ENCODE data around the gene MAD2L1. TPM values are rescaled to one million over a fixed set of nuclear protein-coding genes. Genes with fewer than 3 reads are reported as not detected.
"Not testable (repeated sequence)": the region's sequence is repeated elsewhere in the genome, so short reads cannot be mapped to it uniquely, and the experiment has no call there.

The MAD2L1 gene
- polyA plus RNA-seq, result 6.8 TPM

DNA sequence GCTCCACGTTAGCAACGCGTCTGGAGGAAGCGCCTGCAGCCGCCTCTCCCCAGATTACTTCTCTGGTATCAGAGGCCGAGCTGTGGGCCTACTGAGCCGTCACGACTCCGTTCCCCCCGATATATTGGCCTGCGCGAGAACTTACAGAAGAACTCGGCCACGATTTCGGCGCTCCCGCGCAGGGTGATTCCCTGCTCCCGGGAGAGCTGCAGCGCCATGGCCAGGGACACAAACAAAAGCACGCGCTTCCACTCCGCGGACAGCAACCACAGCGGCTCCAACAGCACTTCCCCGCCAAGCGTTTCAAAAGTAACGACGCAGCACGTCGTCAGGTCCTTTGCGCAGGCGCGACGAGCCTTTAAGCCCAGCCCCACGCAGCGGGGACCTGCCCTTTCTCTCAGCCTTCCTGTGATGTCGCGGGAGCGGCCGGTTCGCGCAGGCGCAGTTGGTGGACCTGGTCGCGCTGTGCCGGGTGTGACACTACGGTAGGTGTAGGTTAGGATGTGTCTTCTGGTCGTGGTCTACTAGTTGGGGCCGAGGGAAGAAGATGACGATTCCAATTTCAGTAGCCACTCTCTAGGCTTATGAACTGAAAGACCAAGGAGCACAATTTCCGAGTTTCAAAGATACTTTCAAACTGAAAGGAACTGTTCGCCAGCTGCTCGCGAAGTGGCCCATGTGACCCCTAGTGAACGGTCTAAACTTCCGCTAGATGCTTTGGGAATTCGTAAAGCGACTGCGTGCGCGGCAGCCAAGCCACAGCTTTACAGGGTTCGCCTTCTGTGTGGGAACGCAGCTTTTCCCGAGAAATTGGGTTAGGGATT is at the start of gene MAD2L1:
Gene MAD2L1 (minus strand): TSS at position 332 of the 824 bp plus-strand sequence. CDS start 114 bp downstream, at position 218.
- H3K4me1 Mint-ChIP-seq, result peaks cover 11 to 29% (median 17%) of the 10 kb centered on the region in 3 donors

DNA sequence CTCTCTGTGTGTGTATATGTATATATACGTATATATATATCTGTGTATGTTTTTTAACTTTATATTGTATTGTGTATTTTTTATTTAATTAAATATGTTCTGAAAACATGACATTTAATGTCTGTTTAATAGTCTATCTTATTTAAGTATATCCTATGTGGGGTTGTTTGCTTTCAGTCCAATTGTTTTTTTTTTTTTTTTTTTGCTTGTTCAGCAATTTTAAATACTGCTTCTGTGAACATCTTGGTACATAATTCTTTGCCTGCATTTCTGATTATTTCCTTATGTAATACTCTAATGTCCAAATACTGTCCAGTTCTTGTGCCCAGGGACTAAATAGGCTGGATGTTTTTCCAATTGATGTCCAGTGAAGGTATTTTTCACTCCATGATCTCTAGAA is 45.1 kb upstream of the MAD2L1 start:
- H3K27ac Mint-ChIP-seq, result no peak overlapping the region
- no peak overlapping the region for H3K4me3 Mint-ChIP-seq
- peaks cover 1% of the 10 kb centered on the region for H3K36me3 Mint-ChIP-seq
- H3K9me3 Mint-ChIP-seq, result peaks cover 1 to 2% (median 2%) of the 10 kb centered on the region in 3 donors
- no peaks in the 10 kb centered on the region for H3K27me3 Mint-ChIP-seq
- H3K4me1 Mint-ChIP-seq, result peaks cover 0 to under 1% (median 0%) of the 10 kb centered on the region in 3 donors

More for the DNA sequence above, at the start of gene MAD2L1:
- Mint-ChIP-seq H3K27ac (peak within 1 kb of the TSS; percentile 91 to 99 (median 99)), H3K36me3 (peaks cover 3% of the 10 kb centered on the region), H3K4me3 (peak within 1 kb of the TSS; percentile 91 to 98 (median 98)), H3K9me3 (no peaks in the 10 kb centered on the region), H3K27me3 (no peaks in the 10 kb centered on the region)

DNA sequence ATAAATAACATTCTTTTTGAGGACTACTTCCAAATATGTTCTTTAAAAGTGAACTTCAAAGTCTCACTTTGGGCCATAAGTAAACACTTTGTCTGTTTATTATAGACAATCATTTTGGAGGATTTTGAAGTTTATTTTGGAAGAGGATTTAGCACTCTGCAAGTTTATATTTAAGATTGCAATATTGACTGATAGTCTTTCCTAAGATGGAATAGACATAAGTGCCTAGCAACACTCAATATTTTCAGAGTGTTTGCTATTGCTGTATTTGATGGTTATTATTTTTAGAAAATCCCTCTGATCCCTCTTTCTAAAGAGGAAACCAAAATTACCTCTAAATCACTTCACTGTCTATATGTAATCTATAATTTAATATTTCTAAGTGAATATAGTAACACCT is 42.8 kb upstream of the MAD2L1 start:
- Mint-ChIP-seq H3K27ac (no peak overlapping the region), H3K4me3 (no peak overlapping the region), H3K27me3 (no peaks in the 10 kb centered on the region), H3K4me1 (no peaks in the 10 kb centered on the region), H3K9me3 (no peaks in the 10 kb centered on the region), H3K36me3 (no peaks in the 10 kb centered on the region)

DNA sequence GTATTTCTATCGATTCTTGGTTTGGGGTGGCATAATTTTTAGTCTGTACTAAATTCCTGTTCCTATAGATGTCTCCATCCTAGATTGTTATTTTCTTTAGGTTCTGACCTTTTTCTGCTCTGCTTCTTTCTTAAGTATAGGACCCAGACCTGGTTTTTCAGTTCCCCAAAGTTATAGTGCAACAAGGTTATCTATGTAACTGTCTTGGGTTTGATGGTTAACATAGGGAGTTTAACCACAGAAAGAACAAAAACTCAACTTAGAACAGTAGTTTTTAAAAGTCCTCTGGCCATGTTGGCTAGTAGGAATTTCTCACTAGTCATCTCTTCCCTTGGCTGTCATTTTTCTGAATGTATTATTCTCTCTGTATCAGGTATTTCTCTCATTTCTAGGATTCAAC is 38.8 kb upstream of the MAD2L1 start:
- H3K27me3 Mint-ChIP-seq, result no peaks in the 10 kb centered on the region
- H3K27ac Mint-ChIP-seq, result no peak overlapping the region
- no peaks in the 10 kb centered on the region for H3K4me1 Mint-ChIP-seq
- H3K4me3 Mint-ChIP-seq, result no peak overlapping the region
- H3K9me3 Mint-ChIP-seq, result no peaks in the 10 kb centered on the region
- no peaks in the 10 kb centered on the region for H3K36me3 Mint-ChIP-seq

DNA sequence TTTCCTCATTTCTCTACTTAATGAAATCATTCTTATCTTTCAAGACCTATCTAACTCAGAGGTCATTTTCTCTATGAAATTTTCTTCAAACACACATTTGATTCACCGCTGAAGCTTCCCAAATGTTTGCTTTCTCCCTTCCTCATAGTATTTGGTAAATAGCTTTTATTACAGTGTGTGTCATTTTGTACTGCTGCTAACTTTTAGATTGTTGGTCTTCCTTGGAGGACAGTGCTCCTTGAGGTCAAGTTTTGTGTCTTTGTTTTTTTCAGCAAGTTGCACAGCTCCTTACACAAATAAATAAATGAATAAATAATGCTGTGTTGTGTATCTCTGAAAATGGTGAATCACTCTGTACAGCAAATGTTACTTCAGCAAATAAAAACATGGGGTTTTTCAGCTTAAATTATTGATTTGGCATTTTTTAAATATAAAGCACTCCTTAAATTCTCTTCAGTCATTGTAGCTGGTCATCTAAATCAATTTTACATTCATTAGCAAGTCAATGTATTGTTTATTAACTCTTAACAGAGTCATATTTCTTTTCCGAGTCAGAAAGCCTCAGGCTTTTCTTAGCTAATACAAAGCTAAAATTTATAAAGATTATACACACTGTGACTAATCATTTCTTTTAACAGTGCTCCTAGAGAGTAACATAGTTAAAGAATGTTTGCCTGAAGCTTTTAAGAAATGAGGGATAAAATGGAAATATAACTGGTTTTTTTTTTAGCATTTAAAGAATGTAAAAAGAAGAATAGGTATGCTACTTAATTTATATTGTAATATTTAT is 30.1 kb upstream of the MAD2L1 start:
- H3K27ac Mint-ChIP-seq, result no peak overlapping the region
- no peaks in the 10 kb centered on the region for H3K9me3 Mint-ChIP-seq
- H3K4me1 Mint-ChIP-seq, result no peaks in the 10 kb centered on the region
- H3K36me3 Mint-ChIP-seq, result no peaks in the 10 kb centered on the region
- no peak overlapping the region for H3K4me3 Mint-ChIP-seq
- H3K27me3 Mint-ChIP-seq, result no peaks in the 10 kb centered on the region

DNA sequence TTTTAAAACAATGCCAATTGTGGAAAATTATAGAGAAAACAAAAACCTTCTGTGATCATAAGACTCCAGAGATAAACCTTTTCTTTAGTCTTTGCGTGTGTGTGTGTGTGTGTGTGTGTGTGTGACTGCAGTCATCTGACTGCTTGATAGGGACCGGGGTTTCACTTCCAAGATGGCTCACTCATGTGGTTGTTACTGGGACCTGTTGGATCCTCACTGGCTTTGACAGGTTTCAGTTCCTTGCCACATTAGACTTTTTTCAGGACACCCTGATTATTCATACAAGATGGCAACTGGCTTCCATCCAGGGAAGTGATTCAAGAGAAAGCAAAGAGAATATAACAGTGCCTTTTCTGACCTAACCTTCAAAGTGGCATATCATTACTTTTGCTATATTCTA is 21.9 kb upstream of the MAD2L1 start:
- H3K4me3 Mint-ChIP-seq, result no peak overlapping the region
- H3K9me3 Mint-ChIP-seq, result peaks cover 5 to 10% (median 9%) of the 10 kb centered on the region in 3 donors
- H3K27ac Mint-ChIP-seq, result no peak overlapping the region
- H3K27me3 Mint-ChIP-seq, result peaks cover 2% of the 10 kb centered on the region
- peaks cover 2% of the 10 kb centered on the region for H3K36me3 Mint-ChIP-seq
- peaks cover 0 to 4% (median 0%) of the 10 kb centered on the region in 3 donors for H3K4me1 Mint-ChIP-seq

DNA sequence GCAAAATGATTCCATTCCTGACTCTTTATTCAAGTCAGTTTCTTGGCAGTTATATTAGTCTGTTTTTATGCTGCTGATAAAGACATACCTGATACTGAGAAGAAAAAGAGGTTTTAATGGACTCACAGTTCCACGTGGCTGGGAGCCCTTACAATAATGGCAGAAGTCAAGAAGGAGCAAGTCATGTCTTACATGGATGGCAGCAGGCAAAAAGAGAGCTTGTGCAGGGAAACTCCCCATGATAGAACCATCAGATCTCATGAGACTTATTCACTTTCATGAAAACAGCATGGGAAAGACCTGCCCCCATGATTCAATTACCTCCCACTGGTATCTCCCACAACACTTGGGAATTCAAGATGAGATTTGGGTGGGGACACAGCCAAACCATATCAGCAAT is 21.4 kb upstream of the MAD2L1 start:
- not testable (repeated sequence) for H3K4me3 Mint-ChIP-seq, H3K4me1 Mint-ChIP-seq, H3K27ac Mint-ChIP-seq, H3K27me3 Mint-ChIP-seq, H3K9me3 Mint-ChIP-seq, H3K36me3 Mint-ChIP-seq

DNA sequence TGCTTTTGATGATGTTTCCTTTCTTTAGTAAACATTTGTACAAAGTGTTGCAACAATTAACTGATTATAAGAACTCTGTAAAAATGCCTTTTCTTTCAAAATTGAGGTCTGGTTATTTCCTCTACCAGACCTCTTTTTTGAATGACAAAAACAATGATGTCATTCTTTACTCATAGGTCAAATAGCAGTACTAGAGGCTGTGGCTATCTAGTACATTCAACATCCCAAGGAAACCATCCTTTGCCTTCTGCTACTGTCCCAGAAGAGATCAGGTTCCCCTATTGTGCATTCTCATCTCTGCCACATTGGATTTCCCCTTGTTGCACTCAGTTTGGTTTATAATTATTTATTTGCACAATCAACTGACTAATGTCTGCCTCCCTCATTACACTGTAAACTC is 19.1 kb upstream of the MAD2L1 start:
- no peak overlapping the region for H3K27ac Mint-ChIP-seq
- H3K9me3 Mint-ChIP-seq, result peaks cover 5 to 10% (median 9%) of the 10 kb centered on the region in 3 donors
- H3K4me3 Mint-ChIP-seq, result no peak overlapping the region
- H3K36me3 Mint-ChIP-seq, result no peaks in the 10 kb centered on the region
- peaks cover 2% of the 10 kb centered on the region for H3K27me3 Mint-ChIP-seq
- H3K4me1 Mint-ChIP-seq, result no peaks in the 10 kb centered on the region

DNA sequence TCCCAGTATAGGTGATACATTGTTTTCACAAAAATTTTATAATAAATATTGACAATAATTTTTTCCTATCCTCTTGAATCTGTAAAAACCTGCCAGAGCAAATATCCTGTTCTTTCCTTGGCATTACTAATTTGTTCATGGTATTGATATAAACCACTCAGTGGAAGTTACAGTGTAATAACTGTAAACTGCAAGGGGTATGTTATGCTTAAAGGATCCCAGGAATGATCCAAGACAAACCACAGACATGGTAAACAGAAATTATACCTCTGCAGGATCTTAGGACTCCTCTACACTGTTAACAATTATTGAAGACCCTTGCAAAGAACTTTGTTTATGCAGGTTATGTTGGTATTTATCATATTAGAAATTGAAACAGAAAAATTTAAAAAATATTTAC is 17.7 kb upstream of the MAD2L1 start:
- Mint-ChIP-seq H3K36me3 (no peaks in the 10 kb centered on the region), H3K4me1 (no peaks in the 10 kb centered on the region), H3K4me3 (no peak overlapping the region), H3K9me3 (peaks cover 5 to 10% (median 9%) of the 10 kb centered on the region in 3 donors), H3K27me3 (peaks cover 2% of the 10 kb centered on the region), H3K27ac (no peak overlapping the region)

DNA sequence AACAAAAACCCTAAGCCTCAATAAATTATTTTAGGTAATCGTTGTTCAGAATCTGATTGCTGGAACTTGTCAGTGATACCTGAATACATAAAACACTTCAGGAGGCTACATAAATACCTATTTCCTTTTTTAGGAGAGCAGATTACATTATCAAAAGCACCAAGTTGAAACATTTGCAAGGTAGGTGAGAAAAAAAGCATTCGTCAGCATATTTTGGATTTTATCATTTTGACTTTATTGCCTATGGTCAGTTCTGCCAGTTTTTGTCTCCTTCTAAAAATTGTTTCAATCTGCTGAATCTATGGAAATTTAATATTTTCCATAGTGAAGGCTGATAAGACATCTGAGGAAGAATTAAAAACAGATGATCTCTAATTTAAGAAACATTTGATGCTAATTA is 16.5 kb upstream of the MAD2L1 start:
- Mint-ChIP-seq H3K27ac (no peak overlapping the region), H3K4me1 (no peaks in the 10 kb centered on the region), H3K4me3 (no peak overlapping the region), H3K27me3 (no peaks in the 10 kb centered on the region), H3K36me3 (no peaks in the 10 kb centered on the region), H3K9me3 (peaks cover 4 to 5% (median 4%) of the 10 kb centered on the region in 3 donors)

DNA sequence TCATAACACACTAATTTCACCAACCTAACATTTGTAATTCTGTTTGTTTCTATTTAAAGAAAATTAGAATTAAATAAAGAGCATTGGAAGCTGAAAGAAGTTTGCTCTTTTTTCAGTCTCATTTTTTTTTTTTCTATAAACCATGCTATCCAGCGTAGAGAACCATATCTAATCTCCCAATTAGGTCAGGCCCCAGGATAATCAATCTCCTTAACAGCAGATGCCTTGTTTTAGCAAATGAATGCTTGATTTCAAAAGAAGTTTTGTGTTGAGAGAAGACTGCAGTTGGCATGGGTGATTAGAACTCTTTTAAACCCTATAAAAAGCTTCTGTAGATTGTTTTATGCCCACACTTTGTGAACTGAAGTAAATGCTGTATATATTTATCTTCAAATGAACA is 15.6 kb upstream of the MAD2L1 start:
- Mint-ChIP-seq H3K4me3 (no peak overlapping the region), H3K36me3 (peaks cover 2% of the 10 kb centered on the region), H3K27me3 (no peaks in the 10 kb centered on the region), H3K4me1 (no peaks in the 10 kb centered on the region), H3K9me3 (peaks cover 0 to under 1% (median 0%) of the 10 kb centered on the region in 3 donors), H3K27ac (no peak overlapping the region)

DNA sequence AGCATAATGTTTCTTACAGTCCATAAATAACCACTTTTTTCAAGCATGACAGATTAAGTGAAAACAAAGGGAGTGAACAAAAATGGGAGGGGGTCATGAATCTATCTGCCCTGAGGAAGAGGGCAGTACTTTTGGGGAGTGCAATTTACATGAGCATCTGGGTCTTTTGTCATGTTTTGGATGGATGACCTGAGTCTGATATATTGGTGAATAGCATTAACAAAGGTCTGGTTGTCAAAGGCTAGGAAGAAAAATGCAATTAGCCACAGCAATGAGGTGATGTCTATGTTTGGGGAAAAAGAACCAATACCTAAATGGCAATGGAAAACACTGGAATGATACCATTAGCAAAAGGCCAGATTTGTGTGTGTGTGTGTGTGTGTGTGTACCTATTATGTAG is 15.1 kb upstream of the MAD2L1 start:
- H3K36me3 Mint-ChIP-seq, result peaks cover 2% of the 10 kb centered on the region
- H3K4me1 Mint-ChIP-seq, result no peaks in the 10 kb centered on the region
- no peaks in the 10 kb centered on the region for H3K27me3 Mint-ChIP-seq
- H3K4me3 Mint-ChIP-seq, result no peak overlapping the region
- H3K9me3 Mint-ChIP-seq, result no peaks in the 10 kb centered on the region
- no peak overlapping the region for H3K27ac Mint-ChIP-seq

DNA sequence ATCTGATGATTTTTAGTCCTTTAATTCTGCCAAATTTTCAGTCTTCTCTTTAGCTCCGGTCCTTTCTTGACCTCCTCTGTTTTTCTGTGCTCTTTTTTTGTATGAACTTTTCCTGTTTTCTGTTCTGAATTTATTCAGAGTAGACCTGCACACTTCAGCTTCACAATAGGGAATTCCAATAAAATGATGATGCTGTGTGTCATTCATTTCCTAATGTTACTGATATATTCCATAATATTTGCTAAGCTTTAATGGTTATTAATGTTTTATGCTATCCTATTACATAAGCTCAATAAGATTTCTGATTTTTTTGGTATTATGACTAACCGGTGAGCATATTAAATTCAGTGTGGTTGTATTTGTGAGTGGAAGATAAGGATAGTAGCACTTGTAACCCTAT is 13.9 kb upstream of the MAD2L1 start:
- no peaks in the 10 kb centered on the region for H3K27me3 Mint-ChIP-seq
- H3K4me1 Mint-ChIP-seq, result no peaks in the 10 kb centered on the region
- no peak overlapping the region for H3K4me3 Mint-ChIP-seq
- no peaks in the 10 kb centered on the region for H3K9me3 Mint-ChIP-seq
- no peak overlapping the region for H3K27ac Mint-ChIP-seq
- H3K36me3 Mint-ChIP-seq, result peaks cover 2% of the 10 kb centered on the region

DNA sequence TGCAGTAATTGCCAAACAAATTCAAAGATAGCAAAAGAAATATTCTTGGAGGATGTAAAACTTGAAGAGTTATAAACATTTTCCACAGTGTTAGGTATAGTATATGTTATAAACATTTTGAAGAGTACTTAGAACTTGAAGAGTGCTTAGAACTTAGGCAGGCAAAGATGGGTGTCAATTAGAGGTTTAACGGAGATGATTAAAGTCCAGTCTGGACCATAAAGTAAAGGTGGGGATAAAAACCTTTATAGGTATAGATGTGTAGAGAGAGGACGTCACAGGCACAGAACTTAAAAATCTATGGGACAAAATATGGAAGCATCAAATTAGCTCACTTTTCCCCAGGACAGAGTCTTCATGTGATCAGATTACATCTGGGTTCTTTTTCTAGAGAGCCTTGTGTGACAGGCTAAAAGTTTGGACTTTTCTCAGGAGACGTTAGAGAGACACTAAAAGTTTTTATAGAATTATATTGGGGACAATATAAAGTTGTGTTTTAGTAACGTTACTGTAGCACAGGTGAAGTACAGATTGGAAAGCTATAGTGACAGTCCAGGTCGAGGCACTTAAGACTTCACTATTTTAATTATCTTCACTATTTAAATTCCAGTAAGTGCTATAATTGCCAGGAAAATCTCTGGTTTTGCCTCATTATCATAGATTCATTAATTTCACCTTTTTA is 13.3 kb upstream of the MAD2L1 start:
- Mint-ChIP-seq H3K27ac (no peak overlapping the region), H3K36me3 (peaks cover 2% of the 10 kb centered on the region), H3K9me3 (no peaks in the 10 kb centered on the region), H3K4me3 (no peak overlapping the region), H3K27me3 (no peaks in the 10 kb centered on the region), H3K4me1 (no peaks in the 10 kb centered on the region)

DNA sequence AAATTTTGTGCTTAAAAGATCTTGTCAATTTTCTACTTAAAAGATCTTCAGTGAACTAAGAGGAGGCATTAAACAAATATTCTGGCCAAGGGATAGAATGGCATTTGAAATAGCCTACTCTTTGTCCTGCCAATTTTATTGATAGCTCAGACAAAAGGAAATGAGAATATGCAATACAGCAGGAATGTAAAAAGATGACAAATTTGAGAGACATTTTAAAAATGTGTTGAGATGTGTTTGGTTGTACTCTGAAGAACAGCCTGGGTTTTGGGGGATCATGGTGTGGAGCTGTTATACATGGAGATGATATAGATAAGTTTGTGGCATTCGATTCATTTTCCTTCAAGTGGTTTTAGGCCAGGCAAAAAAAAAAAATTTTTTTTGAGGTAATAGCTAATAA is 11.6 kb upstream of the MAD2L1 start:
- Mint-ChIP-seq H3K4me1 (no peaks in the 10 kb centered on the region), H3K27me3 (no peaks in the 10 kb centered on the region), H3K4me3 (no peak overlapping the region), H3K36me3 (peaks cover 2% of the 10 kb centered on the region), H3K9me3 (no peaks in the 10 kb centered on the region), H3K27ac (no peak overlapping the region)
